ENCODE data around the gene RAB30.
A peak's percentile ranks its signal among the peaks of the same experiment; 100 is the strongest.

RAB30 gene

DNA sequence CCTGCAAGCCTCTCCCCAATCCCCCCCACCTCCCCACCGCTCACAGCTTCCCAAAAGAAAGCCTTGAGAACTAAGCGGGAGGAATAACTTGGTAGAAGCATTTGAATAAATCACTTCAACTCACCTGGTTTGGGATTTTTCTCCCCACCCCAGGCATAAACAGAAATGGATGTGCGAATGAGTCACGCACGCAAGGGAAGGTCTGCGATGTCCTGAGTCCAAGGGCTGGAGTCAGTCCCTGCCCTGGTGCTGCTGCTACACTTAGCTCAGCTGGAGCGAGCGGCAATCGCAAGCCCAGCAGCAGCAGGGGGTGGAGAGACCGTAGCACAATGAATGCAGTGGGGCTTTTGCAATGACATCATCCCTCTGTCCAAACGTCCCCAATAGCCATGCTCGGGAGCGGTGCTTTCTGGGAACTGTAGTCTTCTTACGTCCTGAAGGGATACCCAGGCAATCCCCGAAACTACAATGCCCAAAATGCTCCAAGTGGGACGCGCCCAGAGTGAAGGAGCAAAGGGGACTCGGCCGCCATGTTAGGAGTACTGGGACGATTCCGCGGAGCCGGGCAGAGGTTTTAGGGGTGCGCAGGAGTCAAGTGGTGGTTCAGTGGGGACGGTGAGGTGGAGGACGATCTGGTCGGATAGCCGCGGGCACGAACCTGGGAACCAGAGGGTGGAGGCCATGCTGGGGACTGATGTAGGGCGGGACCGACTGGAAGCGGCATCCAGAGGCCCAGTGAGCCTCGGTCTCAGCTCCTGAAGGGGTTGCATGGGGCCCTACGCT, at the start of gene RAB30:
Gene RAB30, minus strand, starts transcription at position 331 of the 783 bp plus-strand sequence. CDS start 74,581 bp downstream, outside the sequence.
- DNase-seq: peak; percentile 97

GRCh38 chr11:83120327-83120726, 48.6 kb upstream of the RAB30 start:
- no peak for DNase-seq

- no peak for DNase-seq
Measured at GRCh38 chr11:83119216-83119615, 47.5 kb upstream of the RAB30 start.

DNA sequence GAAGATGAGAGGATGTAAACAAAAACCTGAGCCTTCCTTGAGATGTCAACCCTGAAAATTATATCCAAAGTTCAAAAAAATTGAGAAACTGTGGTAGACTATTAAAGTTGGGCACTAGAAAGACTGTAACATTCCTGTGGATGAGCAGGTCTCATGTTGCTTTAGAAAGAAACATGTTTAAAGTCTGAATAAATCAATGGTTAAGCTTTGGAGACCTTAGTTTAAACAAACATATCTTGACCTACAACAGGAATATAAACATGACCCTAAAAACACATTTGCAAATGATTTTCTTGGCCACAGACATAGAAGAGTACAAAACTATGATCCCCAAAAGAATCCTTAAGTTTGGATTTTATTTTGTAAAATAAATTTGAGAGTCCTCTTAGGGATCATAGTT, 47.1 kb upstream of the RAB30 start:
- no peak for DNase-seq

DNA sequence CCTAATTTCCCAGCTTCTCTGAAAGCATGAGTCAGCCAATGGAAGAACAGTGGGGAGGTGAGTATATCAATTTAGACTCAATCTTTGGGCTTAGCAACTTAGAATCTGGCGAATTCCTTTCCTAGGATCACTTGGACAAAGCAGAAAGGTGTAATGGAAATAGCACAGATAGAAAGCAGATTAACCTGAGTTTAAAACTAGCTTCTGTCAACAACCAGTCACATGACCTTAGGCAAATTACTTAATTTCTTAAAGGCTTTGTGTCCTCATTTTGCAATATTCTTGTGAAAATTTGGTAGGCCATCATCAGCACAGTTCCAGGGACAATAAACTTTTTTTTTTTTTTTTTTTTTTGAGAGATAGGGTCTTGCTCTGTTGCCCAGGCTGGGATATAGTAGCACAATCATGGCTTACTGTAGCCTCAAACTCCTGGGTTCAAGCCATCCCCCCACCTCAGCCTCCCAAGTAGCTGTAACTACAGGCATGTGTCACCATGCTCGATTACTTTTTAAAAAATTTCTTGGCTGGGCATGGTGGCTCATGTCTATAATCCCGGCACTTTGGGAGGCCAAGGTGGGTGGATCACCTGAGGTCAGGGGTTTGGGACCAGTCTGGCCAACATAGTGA, 44.4 kb upstream of the RAB30 start:
- DNase-seq: no peak

- no peak for DNase-seq
Measured at GRCh38 chr11:83115551-83115950, 43.9 kb upstream of the RAB30 start.

DNA sequence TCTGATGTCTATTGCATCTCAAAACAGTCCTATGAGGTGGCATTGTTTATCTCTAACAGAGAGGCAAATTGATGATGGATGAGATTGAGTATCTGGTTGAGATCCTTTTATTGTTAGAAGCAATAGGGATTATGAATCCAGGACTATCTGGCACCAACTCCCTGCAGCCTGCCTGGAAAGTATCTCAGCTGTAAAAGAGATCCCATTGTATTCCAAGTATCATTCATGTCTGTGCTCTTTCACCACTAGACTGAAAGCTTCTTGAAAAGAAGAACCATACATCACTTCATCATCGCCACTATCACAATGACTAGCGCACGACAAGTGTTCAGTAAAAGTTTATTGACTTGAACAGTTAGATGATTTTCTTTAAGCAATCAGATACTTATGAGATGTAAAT, 43.3 kb upstream of the RAB30 start:
- no peak for DNase-seq

GRCh38 chr11:83112886-83113285, 41.2 kb upstream of the RAB30 start:
- no peak for DNase-seq

GRCh38 chr11:83105168-83105567, 33.5 kb upstream of the RAB30 start:
- no peak for DNase-seq

DNA sequence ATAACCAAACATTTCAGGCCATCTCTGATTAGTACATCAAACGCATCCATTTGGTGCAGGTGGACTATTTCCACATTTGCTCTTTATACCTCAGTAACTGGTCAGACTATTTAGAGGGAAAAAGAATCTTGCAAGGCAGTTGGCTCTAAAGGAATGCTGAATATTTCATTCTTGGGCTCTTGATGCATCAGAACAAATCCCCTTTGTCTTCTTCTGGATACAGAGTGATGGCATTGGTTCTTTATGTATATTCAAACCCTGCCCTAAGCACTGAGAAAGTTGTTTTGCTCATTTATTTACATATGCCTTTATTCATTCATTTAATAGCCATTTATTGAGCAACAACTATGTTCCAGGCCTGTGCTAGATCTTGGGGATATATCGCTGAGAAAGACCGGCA, 31.1 kb upstream of the RAB30 start:
- no peak for DNase-seq

GRCh38 chr11:83097429-83098075, 25.9 kb upstream of the RAB30 start:
- DNase-seq: no peak

DNA sequence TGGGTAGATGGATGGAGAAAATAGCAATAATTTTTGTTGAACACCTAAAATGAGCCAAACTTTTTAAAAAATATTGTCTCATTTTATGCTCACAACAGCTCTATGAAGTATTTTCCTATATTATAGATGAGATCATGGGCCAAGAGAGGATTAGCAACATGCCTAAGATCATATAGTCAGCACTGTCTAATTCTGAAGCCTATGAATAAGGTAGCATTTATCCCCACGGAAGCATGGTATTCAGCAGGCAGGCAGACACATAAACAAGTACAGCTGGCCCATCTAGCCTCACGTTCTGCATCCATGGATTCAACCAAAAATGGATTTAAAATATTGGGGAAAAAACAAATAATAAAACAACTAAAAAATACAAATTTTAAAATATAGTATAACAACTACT, 21.9 kb upstream of the RAB30 start:
- no peak for DNase-seq

- no peak for DNase-seq
Measured at GRCh38 chr11:83092488-83093384, 21.0 kb upstream of the RAB30 start.

GRCh38 chr11:83088965-83089364, 17.3 kb upstream of the RAB30 start:
- no peak for DNase-seq

- peak; percentile 8 for DNase-seq
Measured at GRCh38 chr11:83087035-83087434, 15.3 kb upstream of the RAB30 start.

- DNase-seq: no peak
Measured at GRCh38 chr11:83079820-83080219, 8.1 kb upstream of the RAB30 start.

GRCh38 chr11:83078269-83078668, 6.6 kb upstream of the RAB30 start:
- no peak for DNase-seq

DNA sequence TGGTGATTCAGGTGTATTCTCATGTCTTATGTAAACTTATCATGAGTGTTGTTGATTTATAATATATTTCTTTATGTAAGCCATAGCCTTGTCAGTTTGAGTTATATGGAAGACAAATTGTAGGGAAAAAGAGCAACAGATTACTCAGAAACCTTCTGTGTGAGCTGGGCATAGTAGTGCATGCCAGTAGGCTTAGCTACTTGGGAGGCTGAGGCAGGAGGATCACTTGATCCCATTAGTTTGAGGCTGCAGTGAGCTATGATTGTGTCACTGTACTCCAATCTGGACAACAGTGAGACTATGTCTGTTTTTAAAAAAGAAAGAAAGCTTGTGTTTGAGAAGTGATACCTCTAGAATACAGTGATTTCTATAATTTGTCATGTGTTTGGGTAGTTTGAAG, 2.2 kb upstream of the RAB30 start:
- DNase-seq: no peak

GRCh38 chr11:83073258-83073657, 1.6 kb upstream of the RAB30 start:
- DNase-seq: no peak

- no peak for DNase-seq
Measured at GRCh38 chr11:83072350-83073242, 899 bp upstream of the RAB30 start.

GRCh38 chr11:83070731-83071566, 748 bp downstream of the RAB30 start:
- DNase-seq: peak; percentile 76
